IMR-90 (cell line): ENCODE data around the gene NRDC. TPM values are rescaled to one million over a fixed set of nuclear protein-coding genes. Genes with fewer than 3 reads are reported as not detected.
"Not testable (repeated sequence)": the region's sequence is repeated elsewhere in the genome, so short reads cannot be mapped to it uniquely, and the experiment has no call there.

Experiments
- ATAC-seq: fragments of 200-7000 bp; cut with Tn5 transposase; 2 replicates; pipeline ENCODE4 v1.9.1; 2020; ENCODE audit warnings: low read depth, mild to moderate bottlenecking, moderate library complexity
- BruUV-seq: library from RNA; stranded (reverse); fragments of 400-500 nt; replicated peaks from 2 replicates; lab custom pipeline; 2021; lab: Mats Ljungman, UMichigan
- CTCF ChIA-PET: fragments of 300-600 bp; formaldehyde crosslinking; extraction: SDS; loops from one replicate; lab custom pipeline; 2021; ENCODE audit warnings: antibody characterized with exemption; lab: Yijun Ruan, JAX
- POLR2A ChIA-PET: fragments of 300-600 bp; sonication (Branson Sonifier 250); formaldehyde crosslinking; loops from one replicate; lab custom pipeline; 2022; ENCODE audit warnings: antibody characterized with exemption; ENCODE audit not compliant: unreplicated experiment; lab: Charles Lee
- DNase-seq: peaks from one replicate; pipeline ENCODE4 v3.0.0; 2013
- H2AFZ ChIP-seq: replicated peaks from 2 replicates; pipeline ENCODE3; 2013; ENCODE audit warnings: low read length, mild to moderate bottlenecking; ENCODE audit not compliant: poor library complexity
- H2AK5ac ChIP-seq: 2 replicates; pipeline ENCODE4 v1.6.1; 2013; ENCODE audit warnings: low read depth, low read length, inconsistent platforms
- H2AK9ac ChIP-seq: replicated peaks from 2 replicates; pipeline ENCODE3; 2013; ENCODE audit warnings: mild to moderate bottlenecking, low read depth, low read length, moderate library complexity; ENCODE audit not compliant: poor library complexity
- H2BK120ac ChIP-seq: 2 replicates; pipeline ENCODE4 v1.6.1; 2013; ENCODE audit warnings: low read depth, low read length, inconsistent platforms
- H2BK15ac ChIP-seq: 3 replicates; pipeline ENCODE4 v1.6.1; 2013; ENCODE audit warnings: low read depth, low read length, inconsistent platforms
- H2BK20ac ChIP-seq: 2 replicates; pipeline ENCODE4 v1.6.1; 2013; ENCODE audit warnings: low read depth, mild to moderate bottlenecking, inconsistent platforms, low read length, moderate library complexity
- H2BK5ac ChIP-seq: 2 replicates; pipeline ENCODE4 v1.6.1; 2013; ENCODE audit warnings: mild to moderate bottlenecking, low read depth, low read length, inconsistent platforms; ENCODE audit not compliant: poor library complexity, severe bottlenecking
- H3K14ac ChIP-seq: replicated peaks from 2 replicates; pipeline ENCODE4 v1.6.1; 2013; ENCODE audit warnings: low read depth, low read length, inconsistent platforms
- H3K18ac ChIP-seq: 2 replicates; pipeline ENCODE4 v1.6.1; 2013; ENCODE audit warnings: low read depth, low read length, control low read depth
- H3K23ac ChIP-seq: 2 replicates; pipeline ENCODE4 v1.6.1; 2013; ENCODE audit warnings: low read depth, low read length, inconsistent platforms
- H3K27ac ChIP-seq: 2 replicates; pipeline ENCODE4 v1.5.1; 2013; ENCODE audit warnings: mild to moderate bottlenecking, control low read depth, low read length; ENCODE audit not compliant: insufficient read depth
- H3K27me3 ChIP-seq: 2 replicates; pipeline ENCODE4 v1.6.1; 2013; ENCODE audit warnings: low read length; ENCODE audit not compliant: control insufficient read depth, insufficient read depth
- H3K36me3 ChIP-seq: 2 replicates; pipeline ENCODE4 v1.6.1; 2013; ENCODE audit warnings: low read length, mixed read lengths; ENCODE audit not compliant: control insufficient read depth, insufficient read depth
- H3K4ac ChIP-seq: 2 replicates; pipeline ENCODE4 v1.6.1; 2013; ENCODE audit warnings: low read depth, low read length, inconsistent platforms
- H3K4me1 ChIP-seq: 2 replicates; pipeline ENCODE4 v1.6.1; 2013; ENCODE audit warnings: low read length, mixed read lengths; ENCODE audit not compliant: control insufficient read depth, insufficient read depth
- H3K4me2 ChIP-seq: 2 replicates; pipeline ENCODE4 v1.6.1; 2013; ENCODE audit warnings: low read depth, mild to moderate bottlenecking, control low read depth, low read length, moderate library complexity
- H3K4me3 ChIP-seq: 2 replicates; pipeline ENCODE4 v1.5.1; 2013; ENCODE audit warnings: low read depth, mild to moderate bottlenecking, control low read depth, low read length, moderate library complexity; ENCODE audit not compliant: insufficient read depth
- H3K56ac ChIP-seq: 2 replicates; pipeline ENCODE4 v1.6.1; 2013; ENCODE audit warnings: low read length, inconsistent platforms; ENCODE audit not compliant: insufficient read depth; ENCODE audit errors: extremely low read depth
- H3K79me1 ChIP-seq, 2 experiments: 2 replicates each; pipeline ENCODE4 v1.6.1; 2013; ENCODE audit warnings: low read length in 2 of 2, inconsistent platforms in 1 of 2, low read depth in 1 of 2
- H3K9ac ChIP-seq: 2 replicates; pipeline ENCODE4 v1.6.1; 2013; ENCODE audit warnings: low read depth, low read length, control low read depth
- H3K9me1 ChIP-seq: 2 replicates; pipeline ENCODE4 v1.6.1; 2013; ENCODE audit warnings: low read length, inconsistent platforms; ENCODE audit not compliant: insufficient read depth
- H3K9me3 ChIP-seq: 2 replicates; pipeline ENCODE4 v1.6.1; 2013; ENCODE audit warnings: low read length; ENCODE audit not compliant: control insufficient read depth, insufficient read depth
- H4K20me1 ChIP-seq: 2 replicates; pipeline ENCODE4 v1.6.1; 2013; ENCODE audit warnings: low read length, inconsistent platforms; ENCODE audit not compliant: insufficient read depth
- H4K5ac ChIP-seq: 2 replicates; pipeline ENCODE4 v1.6.1; 2013; ENCODE audit warnings: mild to moderate bottlenecking, low read depth, low read length, control low read depth
- H4K8ac ChIP-seq, 2 experiments: 2 replicates each; pipeline ENCODE4 v1.6.1; 2013; ENCODE audit warnings: low read depth in 2 of 2, low read length in 2 of 2, control low read depth in 1 of 2, inconsistent platforms in 1 of 2
- H4K91ac ChIP-seq: 2 replicates; pipeline ENCODE4 v1.6.1; 2013; ENCODE audit warnings: low read depth, low read length, inconsistent platforms; ENCODE audit not compliant: insufficient read depth
- CEBPB ChIP-seq: IDR thresholded peaks from 2 replicates; pipeline ENCODE4 v1.6.1; 2012; ENCODE audit warnings: low read depth, low read length, improper control_type of control experiment
- FOS ChIP-seq: fragments of 150-350 bp; IDR thresholded peaks from 2 replicates; pipeline ENCODE4 v1.6.1; 2016; ENCODE audit warnings: low read depth, low read length
- WGBS, 2 experiments: methylation state at CpG; one replicate each; pipeline versions ENCODE4 v1.1.5 to v1.1.7; 2013; ENCODE audit warnings: missing lambda C conversion rate in 2 of 2; ENCODE audit not compliant: insufficient read length in 1 of 2; ENCODE audit errors: extremely low coverage in 2 of 2; 5-methylcytosine and 5-hydroxymethylcytosine counted together
- dilution Hi-C: fragments of 300-500 bp; cut with HindIII; formaldehyde crosslinking; loops from one replicate; pipeline ENCODE4 v1.14.3; 2018; ENCODE audit warnings: low sequenced_read_pairs; ENCODE audit not compliant: unreplicated experiment
- in situ Hi-C: fragments of 300-500 bp; cut with MboI; formaldehyde crosslinking; loops from 3 replicates; pipeline ENCODE4 v1.14.3; 2019; ENCODE audit warnings: low sequenced_read_pairs, inconsistent platforms, mixed read lengths
- intact Hi-C: fragments of 100-400 bp; cut with micrococcal nuclease; formaldehyde crosslinking; loops from 2 replicates; pipeline ENCODE4 v1.10.0; 2022
- polyA plus RNA-seq, 3 experiments: library from polyadenylated mRNA; depleted of rRNA; stranded (reverse); fragments of >200 nt; gene quantifications; 2 replicates each; pipeline ENCODE4 v1.2.3, GENCODE V29; 2012; ENCODE audit warnings: low replicate concordance in 1 of 3
- total RNA-seq: library from RNA; depleted of rRNA; stranded (reverse); fragments of >200 nt; gene quantifications from 2 replicates; pipeline ENCODE4 v1.2.3, GENCODE V29; 2012

Gene NRDC
- total and polyA plus RNA-seq, 2 of the 4 experiments (the other 2 are of a cell fraction), result 75.8 to 84.7 TPM

DNA sequence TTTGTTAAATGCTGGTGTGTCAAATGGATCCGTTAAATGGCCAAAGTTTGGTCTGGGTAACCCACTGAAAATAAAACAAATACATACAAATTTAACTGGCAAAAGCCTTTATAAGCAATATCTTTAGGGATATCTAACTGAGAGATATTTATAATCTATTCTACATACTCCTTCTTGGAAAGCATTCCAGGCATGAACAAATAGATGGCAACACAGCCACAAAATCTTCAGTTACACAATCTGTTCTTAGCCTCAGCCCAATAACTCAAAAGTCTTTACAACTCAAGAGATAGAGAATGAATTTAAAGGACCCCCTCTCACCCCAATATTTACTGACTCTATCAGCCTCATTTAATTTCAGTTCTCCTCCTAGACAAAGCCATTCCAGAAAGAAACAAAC is 58.7 kb downstream of the NRDC start:
- CTCF ChIA-PET, result no interaction called here
- Histone ChIP-seq H3K4me3 (no peak overlapping the region), H4K5ac (no peak overlapping the region), H3K18ac (no peak overlapping the region; the same call in 1 of the 2 replicates), H3K56ac (no peak overlapping the region), H2BK5ac (peak overlapping the region; percentile 56), H3K9me1 (no peaks in the 10 kb centered on the region), H3K79me1 (peaks cover 2 to 13% of the 10 kb centered on the region in 2 experiments; a peak in 2 of 4 replicates), H2BK120ac (no peak overlapping the region), H3K4me2 (peak overlapping the region; percentile 67; the same call in 1 of the 2 replicates), H3K9me3 (no peaks in the 10 kb centered on the region), H2BK15ac (no peak overlapping the region), H3K23ac (peak overlapping the region; percentile 39; the same call in 1 of the 2 replicates), H3K14ac (no peak overlapping the region), H2BK20ac (no peak overlapping the region), H4K91ac (no peak overlapping the region), H3K27ac (no peak overlapping the region), H4K8ac (no peak overlapping the region; a peak in 1 of 4 replicates), H3K4me1 (peaks cover 11% of the 10 kb centered on the region), H4K20me1 (no peaks in the 10 kb centered on the region), H3K36me3 (peaks cover 7% of the 10 kb centered on the region), H3K9ac (no peak overlapping the region), H3K27me3 (no peaks in the 10 kb centered on the region), H3K4ac (no peak overlapping the region), H2AK5ac (no peak overlapping the region), H2AFZ (no peak overlapping the region), H2AK9ac (no peak overlapping the region)
- intact Hi-C loops, result no loop called here
- dilution Hi-C loops, result no loop called here
- in situ Hi-C loops, result no loop called here
- peak; percentile 49; the same call in 1 of the 2 replicates for TF ChIP-seq CEBPB
- TF ChIP-seq FOS, result no peak
- DNase-seq (peak; percentile 31), ATAC-seq (peak; percentile 72)
- POLR2A ChIA-PET, result no interaction called here
- no CpG with 5 or more reads among the region's 1 CpG for WGBS, 2 experiments
- BruUV-seq, result no TSS peak

DNA sequence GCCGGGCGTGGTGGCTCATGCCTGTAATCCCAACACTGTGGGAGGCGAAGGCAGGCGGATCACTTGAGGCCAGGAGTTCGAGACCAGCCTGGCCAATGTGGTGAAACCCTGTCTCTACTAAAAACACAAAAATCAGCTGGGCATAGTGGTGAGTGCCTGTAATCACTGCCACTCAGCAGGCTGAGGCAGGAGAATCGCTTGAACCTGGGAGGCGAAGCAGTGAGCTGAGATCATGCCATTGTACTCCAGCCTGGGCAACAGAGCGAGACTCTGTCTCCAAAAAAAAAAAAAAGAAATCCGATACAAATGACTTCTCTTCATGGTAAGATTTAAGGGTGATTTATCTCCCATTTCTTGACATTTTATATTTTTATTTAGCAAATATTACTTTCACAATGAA is 59.5 kb downstream of the NRDC start:
- H2BK5ac ChIP-seq, result peak overlapping the region; percentile 25
- dilution Hi-C loops, H3K18ac ChIP-seq, H4K91ac ChIP-seq, H3K4ac ChIP-seq, H3K14ac ChIP-seq, H2AK9ac ChIP-seq, H2BK120ac ChIP-seq, H3K9me1 ChIP-seq, H3K36me3 ChIP-seq, H3K9ac ChIP-seq, H3K4me2 ChIP-seq, H4K20me1 ChIP-seq, intact Hi-C loops, DNase-seq, CTCF ChIA-PET, in situ Hi-C loops, H3K9me3 ChIP-seq, H3K27me3 ChIP-seq, H2BK15ac ChIP-seq, H4K5ac ChIP-seq, ATAC-seq, H2BK20ac ChIP-seq, H3K56ac ChIP-seq, H3K4me3 ChIP-seq, H3K23ac ChIP-seq, BruUV-seq, H2AFZ ChIP-seq: not testable (repeated sequence)
- peak overlapping the region; percentile 57 for H3K27ac ChIP-seq
- POLR2A ChIA-PET, result interaction anchor here (0.6 kb wide), 1 partner anchor 248 kb away, joined by 4 read pairs; no protein-coding TSS in a partner anchor
- 0 out of 4 replicates have a peak overlapping the region, but pooled peaks of 1 of the 2 experiments have one; percentile 61 for H4K8ac ChIP-seq
- H2AK5ac ChIP-seq, result peak overlapping the region; percentile 62; the same call in 1 of the 2 replicates
- no CpG with 5 or more reads among the region's 9 CpGs for WGBS, 2 experiments
- H3K79me1 ChIP-seq, result peaks cover 3 to 10% of the 10 kb centered on the region in 2 experiments; a peak in 2 of 4 replicates
- H3K4me1 ChIP-seq, result peaks cover 11% of the 10 kb centered on the region
